GM19455 (cell line): ENCODE measurements around the gene CNOT6L.
A peak's percentile ranks its signal among the peaks of the same experiment; 100 is the strongest.
"Not testable (repeated sequence)": the region's sequence is repeated elsewhere in the genome, so short reads cannot be mapped to it uniquely, and the experiment has no call there.

Experiments used
- ATAC-seq: cut with Tn5 transposase; IDR thresholded peaks from one replicate; pipeline ENCODE4 v1.9.1; 2021; ENCODE audit not compliant: unreplicated experiment

Gene CNOT6L

GRCh38 chr4:77782102-77782835 is 36.9 kb downstream of the CNOT6L start:
- no peak for ATAC-seq

GRCh38 chr4:77780762-77781161 is 38.4 kb downstream of the CNOT6L start:
- ATAC-seq: not testable (repeated sequence)

- ATAC-seq: no peak
Measured at GRCh38 chr4:77777135-77777807, 41.9 kb downstream of the CNOT6L start.

- ATAC-seq: no peak
Measured at GRCh38 chr4:77776182-77777134, 42.7 kb downstream of the CNOT6L start.

GRCh38 chr4:77773101-77773500 is 46.1 kb downstream of the CNOT6L start:
- no peak for ATAC-seq

- ATAC-seq: no peak
Measured at GRCh38 chr4:77771566-77771965, 47.6 kb downstream of the CNOT6L start.

- ATAC-seq: no peak
Measured at GRCh38 chr4:77765720-77766119, 53.4 kb downstream of the CNOT6L start.

GRCh38 chr4:77762531-77762930 is 56.6 kb downstream of the CNOT6L start:
- ATAC-seq: no peak

- no peak for ATAC-seq
Measured at GRCh38 chr4:77761595-77761994, 57.6 kb downstream of the CNOT6L start.

- ATAC-seq: no peak
Measured at GRCh38 chr4:77758804-77759203, 60.4 kb downstream of the CNOT6L start.

- ATAC-seq: no peak
Measured at GRCh38 chr4:77751764-77752163, 67.4 kb downstream of the CNOT6L start.

GRCh38 chr4:77745792-77746191 is 73.4 kb downstream of the CNOT6L start:
- ATAC-seq: no peak

- ATAC-seq: no peak
Measured at GRCh38 chr4:77742054-77742453, 77.1 kb downstream of the CNOT6L start.

GRCh38 chr4:77740480-77740879 is 78.7 kb downstream of the CNOT6L start:
- no peak for ATAC-seq

GRCh38 chr4:77734928-77735327 is 84.2 kb downstream of the CNOT6L start:
- ATAC-seq: peak; percentile 84

- ATAC-seq: no peak
Measured at GRCh38 chr4:77731656-77732055, 87.5 kb downstream of the CNOT6L start.

- ATAC-seq: no peak
Measured at GRCh38 chr4:77728420-77728819, 90.7 kb downstream of the CNOT6L start.

- no peak for ATAC-seq
Measured at GRCh38 chr4:77721073-77721472, 98.1 kb downstream of the CNOT6L start.

- not testable (repeated sequence) for ATAC-seq
Measured at GRCh38 chr4:77718500-77718899, 100.7 kb downstream of the CNOT6L start.

- ATAC-seq: no peak
Measured at GRCh38 chr4:77715414-77716290, 103.5 kb downstream of the CNOT6L start.
